Motor neuron (in vitro differentiated cells): ENCODE results near the gene OR51B5. TPM values are rescaled to one million over a fixed set of nuclear protein-coding genes. Genes with fewer than 3 reads are reported as not detected.
A peak's percentile ranks its signal among the peaks of the same experiment; 100 is the strongest.
"Not testable (repeated sequence)": the region's sequence is repeated elsewhere in the genome, so short reads cannot be mapped to it uniquely, and the experiment has no call there.

Source experiments
- ATAC-seq, 8 experiments: fragments of 200-7000 bp; cut with Tn5 transposase; replicated peaks in 6 of 8; 2 replicates each; pipeline ENCODE4 v1.8.0; 2021; ENCODE audit warnings: mild to moderate bottlenecking in 8 of 8, moderate library complexity in 8 of 8
- H3K27ac ChIP-seq, 2 donors: fragments of 250-450 bp; sonication (Bioruptor Pico); 2 replicates each; pipeline ENCODE4 v1.9.0; 2021; ENCODE audit warnings: antibody characterized with exemption in 2 of 2, mild to moderate bottlenecking in 2 of 2, moderate library complexity in 1 of 2
- H3K4me1 ChIP-seq, 2 donors: fragments of 250-450 bp; sonication (Bioruptor Pico); replicated peaks in 1 of 2; 2 replicates each; pipeline ENCODE4 v1.6.1; 2021; ENCODE audit warnings: antibody characterized with exemption in 2 of 2, mild to moderate bottlenecking in 2 of 2, moderate library complexity in 1 of 2
- H3K4me3 ChIP-seq, 5 donors: fragments of 250-450 bp; sonication (Bioruptor Pico); 2 replicates each; pipeline ENCODE4 v1.9.0; 2021; ENCODE audit warnings: antibody characterized with exemption in 5 of 5, mild to moderate bottlenecking in 5 of 5, moderate library complexity in 4 of 5
- WGBS, 10 experiments: fragments of 450-650 bp; shearing (Covaris generic); methylation state at CpG; one replicate each; pipeline ENCODE4 v1.0.0; 2022; 5-methylcytosine and 5-hydroxymethylcytosine counted together
- in situ Hi-C, 9 experiments: fragments of 400-800 bp; cut with MboI; loops; one replicate each; pipeline ENCODE4 v1.15.0; 2021; ENCODE audit warnings: low sequenced_read_pairs in 9 of 9, low pct_unique_long_range_greater_than_20kb in 2 of 9; ENCODE audit not compliant: unreplicated experiment in 9 of 9
- total RNA-seq, 8 experiments: library from RNA; unstranded; fragments of 300-600 nt; gene quantifications; 2 replicates each; pipeline versions ENCODE4 v1.2.3 to v1.2.4, GENCODE V29; 2022

OR51B5 gene, protein sequence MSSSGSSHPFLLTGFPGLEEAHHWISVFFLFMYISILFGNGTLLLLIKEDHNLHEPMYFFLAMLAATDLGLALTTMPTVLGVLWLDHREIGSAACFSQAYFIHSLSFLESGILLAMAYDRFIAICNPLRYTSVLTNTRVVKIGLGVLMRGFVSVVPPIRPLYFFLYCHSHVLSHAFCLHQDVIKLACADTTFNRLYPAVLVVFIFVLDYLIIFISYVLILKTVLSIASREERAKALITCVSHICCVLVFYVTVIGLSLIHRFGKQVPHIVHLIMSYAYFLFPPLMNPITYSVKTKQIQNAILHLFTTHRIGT
- total RNA-seq = under 1 TPM in 6 of 8 experiments, not detected in 2; 0.25 to 0.92 (median 0.51) TPM

DNA sequence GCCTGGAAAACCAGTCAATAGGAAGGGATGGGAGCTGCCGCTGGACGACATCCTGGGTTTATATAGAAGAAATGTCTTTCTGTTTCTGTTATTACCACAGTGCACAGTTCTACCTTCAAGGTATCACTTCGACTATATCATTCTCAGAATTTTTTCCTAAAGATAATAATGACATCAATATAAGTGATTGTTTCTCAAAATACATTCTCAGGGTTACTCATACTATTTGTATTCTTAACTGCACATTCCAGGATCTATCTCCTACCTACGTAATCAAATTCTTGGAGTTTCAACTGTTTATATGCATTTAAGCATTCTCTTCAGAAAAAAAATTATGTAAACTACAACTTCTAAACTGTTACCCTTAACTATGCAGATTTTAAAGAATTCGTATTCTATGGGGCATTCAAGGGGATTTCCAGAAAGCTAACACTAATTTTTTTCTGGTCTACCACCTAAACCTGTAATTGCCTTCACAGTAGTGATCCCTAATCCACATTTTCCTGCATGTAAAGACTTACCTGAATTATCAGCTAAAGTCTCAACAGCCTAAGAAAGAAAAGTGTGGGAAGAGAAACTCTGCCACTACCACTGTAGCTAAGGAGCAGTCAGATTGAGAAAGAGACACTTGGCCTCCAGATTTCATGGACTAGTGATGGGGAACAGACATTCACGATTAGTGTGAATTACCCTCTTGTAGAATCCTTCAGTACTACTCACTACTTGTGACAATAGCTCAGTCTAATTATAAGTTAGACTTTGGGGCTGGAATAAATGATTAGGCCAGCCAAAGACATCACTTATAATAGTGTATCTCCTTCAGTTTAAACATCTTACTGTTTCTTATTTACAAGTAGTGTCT lies at the start of gene OR51B5:
Gene OR51B5 (minus strand): TSS at position 51 of the 862 bp plus-strand sequence. CDS start 0 bp downstream, at position 51.
- in situ Hi-C loops = no loop called here
- H3K4me3 ChIP-seq = no peak within 1 kb of the TSS
- no peaks in the 10 kb centered on the region for H3K4me1 ChIP-seq
- no peak within 1 kb of the TSS for H3K27ac ChIP-seq
- 48 to 93% (median 63%) methylated on average over 1 to 6 of the region's 6 CpGs for WGBS, 10 experiments
- peak in 1 of 8 experiments; percentile 28 for ATAC-seq

DNA sequence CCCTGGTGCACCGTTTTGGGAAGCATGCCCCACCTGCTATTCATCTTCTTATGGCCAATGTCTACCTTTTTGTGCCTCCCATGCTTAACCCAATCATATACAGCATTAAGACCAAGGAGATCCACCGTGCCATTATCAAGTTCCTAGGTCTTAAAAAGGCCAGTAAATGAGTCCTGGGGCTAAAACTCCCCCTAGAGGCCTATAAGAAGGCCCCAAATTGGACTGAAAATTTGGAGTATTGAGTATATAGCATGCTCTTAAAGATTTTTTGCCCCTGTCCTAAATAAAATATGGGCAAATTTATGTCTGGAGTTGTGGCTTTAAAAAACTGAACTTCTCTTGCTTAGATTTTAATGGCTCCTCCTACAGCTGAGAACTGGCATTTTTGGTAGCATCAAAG lies 46.9 kb upstream of the OR51B5 start:
- H3K4me1 ChIP-seq = no peaks in the 10 kb centered on the region
- no peak for ATAC-seq
- H3K4me3 ChIP-seq = no peak overlapping the region
- H3K27ac ChIP-seq = no peak overlapping the region
- 31 to 100% (median 60%) methylated on average over 1 to 2 of the region's 2 CpGs; no CpG with 5 or more reads in 3 of the 10 experiments for WGBS, 10 experiments
- in situ Hi-C loops = no loop called here

DNA sequence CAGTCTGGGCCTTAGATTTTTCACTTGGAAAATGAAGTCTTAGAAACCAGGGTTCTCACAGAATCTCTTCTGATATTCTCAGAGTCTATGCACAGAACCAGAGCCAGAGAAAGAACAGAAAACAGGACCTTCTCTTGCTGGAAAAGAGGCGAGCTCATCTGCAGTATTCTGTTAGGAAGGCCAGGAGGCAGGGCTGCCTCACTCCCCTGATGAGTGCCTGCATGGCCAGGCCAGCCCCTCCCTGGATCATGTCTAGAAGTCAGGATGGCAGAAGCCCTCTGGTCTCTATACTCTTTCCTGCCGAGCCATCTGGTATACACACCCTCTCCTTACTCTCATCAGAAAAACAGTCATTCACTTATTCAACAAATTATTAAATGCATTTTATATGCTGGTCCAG lies 41.0 kb upstream of the OR51B5 start:
- Histone ChIP-seq H3K4me1 (no peaks in the 10 kb centered on the region), H3K27ac (no peak overlapping the region), H3K4me3 (no peak overlapping the region)
- in situ Hi-C loops = no loop called here
- peak in 1 of 8 experiments; percentile 20 for ATAC-seq
- 0 to 86% (median 78%) methylated on average over 1 to 2 of the region's 2 CpGs; no CpG with 5 or more reads in 5 of the 10 experiments for WGBS, 10 experiments

DNA sequence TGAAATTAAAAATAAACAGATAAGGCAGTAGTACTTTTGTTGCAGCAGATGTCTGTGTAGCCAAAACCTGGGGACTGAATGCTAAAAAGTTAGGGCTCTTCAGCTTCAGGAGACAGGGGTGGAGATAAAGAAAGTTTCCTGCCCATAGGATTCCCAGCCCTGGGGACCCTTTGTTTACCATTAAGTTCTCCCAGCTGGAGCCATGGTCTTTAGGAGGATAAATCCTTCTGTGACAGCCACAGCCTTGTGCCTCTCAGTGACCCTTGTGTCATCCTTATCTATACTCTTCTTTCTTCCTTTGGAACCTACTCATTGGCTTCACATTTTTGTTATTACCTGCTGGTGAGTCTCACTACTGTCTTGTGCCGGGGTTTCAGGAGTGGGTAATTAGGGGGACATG lies 40.3 kb upstream of the OR51B5 start, which contains the start of gene OR51M1:
Gene OR51M1 (plus strand): TSS at position 237 of the 400 bp plus-strand sequence. CDS start 5,587 bp downstream, outside the sequence.
- no peaks in the 10 kb centered on the region for H3K4me1 ChIP-seq
- ATAC-seq = no peak
- WGBS, 10 experiments = 14 to 80% (median 50%) methylated on average over 1 of the region's 1 CpG; no CpG with 5 or more reads in 5 of the 10 experiments
- H3K4me3 ChIP-seq = no peak within 1 kb of the TSS
- in situ Hi-C loops = no loop called here
- no peak within 1 kb of the TSS for H3K27ac ChIP-seq

DNA sequence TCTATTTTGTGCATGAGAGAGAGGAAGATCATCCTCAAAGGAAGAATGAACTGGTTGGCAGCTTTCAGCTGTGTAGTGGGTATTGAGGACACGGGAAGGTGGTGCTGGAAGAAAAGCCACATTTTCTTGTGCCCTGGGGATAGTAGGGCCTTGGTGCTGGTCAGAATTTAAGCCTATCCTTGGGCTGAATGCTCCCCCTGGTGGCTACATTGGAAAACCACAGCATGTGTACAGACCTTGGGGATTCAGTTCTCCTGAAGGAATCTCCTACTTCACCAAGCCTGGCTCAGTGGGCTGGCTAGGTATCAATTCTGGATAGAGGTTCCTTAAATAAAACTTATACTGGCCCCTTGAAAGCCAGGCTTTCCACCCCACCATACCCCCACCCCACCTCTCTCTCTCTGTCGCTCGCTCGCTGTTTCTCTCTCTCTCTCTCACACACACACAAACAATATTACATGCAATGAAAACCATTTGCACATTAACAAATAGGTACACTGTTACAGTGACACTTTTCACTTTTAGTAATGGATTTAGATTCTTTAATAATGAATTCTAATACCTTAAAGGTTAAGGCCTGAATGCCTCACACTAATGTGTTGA lies 37.5 kb upstream of the OR51B5 start:
- 0 to 65% (median 14%) methylated on average over 1 to 4 of the region's 4 CpGs; no CpG with 5 or more reads in 5 of the 10 experiments for WGBS, 10 experiments
- no peaks in the 10 kb centered on the region for H3K4me1 ChIP-seq
- no peak overlapping the region for H3K27ac ChIP-seq
- peak; percentile 67 to 99 (median 83) for ATAC-seq
- in situ Hi-C loops = no loop called here
- no peak overlapping the region for H3K4me3 ChIP-seq

DNA sequence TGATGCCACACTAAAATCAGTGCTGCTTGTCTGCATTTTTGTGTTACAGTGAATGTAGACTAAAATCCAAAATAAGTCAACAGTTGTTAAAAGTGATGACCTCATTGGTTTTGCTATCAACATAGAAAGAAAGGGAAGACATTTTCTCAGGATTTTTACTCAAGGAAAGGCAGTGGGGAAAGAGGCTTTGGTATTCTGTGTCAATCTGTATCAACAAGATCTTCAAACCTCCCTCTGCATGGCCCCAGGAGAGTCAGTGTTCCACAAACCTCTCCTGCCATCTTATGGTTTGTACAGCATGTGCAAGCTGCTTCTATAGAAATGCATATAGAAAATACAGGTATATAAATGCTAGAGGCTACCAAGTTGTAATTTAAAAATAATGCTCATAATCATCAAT lies 26.5 kb upstream of the OR51B5 start:
- no peak overlapping the region for H3K4me3 ChIP-seq
- ATAC-seq = peak in 4 of 8 experiments; percentile 38 to 74 (median 56)
- H3K27ac ChIP-seq = no peak overlapping the region
- in situ Hi-C loops = loop anchor here in 1 of 9 experiments (25.0 kb wide), 1 partner anchor 157 kb away; the partner anchor contains the start of gene OR51V1
- no peaks in the 10 kb centered on the region for H3K4me1 ChIP-seq

DNA sequence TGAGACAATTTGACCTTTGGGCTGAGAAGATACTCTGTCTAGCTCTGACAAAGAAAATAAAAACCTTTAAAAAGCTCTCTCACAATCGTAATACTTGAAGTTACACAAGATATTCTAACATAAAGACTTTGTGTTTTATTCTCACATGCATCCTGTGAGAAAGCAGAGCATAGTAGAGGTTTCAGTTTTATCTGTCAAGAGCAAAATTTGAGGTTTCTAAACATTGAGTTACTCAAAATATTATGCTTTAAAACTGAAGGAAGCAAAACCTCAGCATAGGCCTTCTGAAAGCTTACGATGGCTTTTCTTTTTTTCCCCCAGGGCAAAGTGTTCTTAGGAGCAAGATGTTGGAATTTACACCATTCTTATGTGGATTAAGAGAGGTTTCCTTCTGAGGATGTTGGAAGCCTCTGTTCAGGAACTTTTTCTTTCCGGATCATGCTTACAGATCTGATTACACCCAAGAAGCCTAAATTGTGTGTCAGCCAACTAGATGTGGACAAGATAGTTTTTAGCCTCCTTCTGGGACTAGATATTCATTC lies 25.2 kb upstream of the OR51B5 start:
- no peak overlapping the region for H3K27ac ChIP-seq
- 27 to 100% (median 56%) methylated on average over 1 to 3 of the region's 3 CpGs for WGBS, 10 experiments

DNA sequence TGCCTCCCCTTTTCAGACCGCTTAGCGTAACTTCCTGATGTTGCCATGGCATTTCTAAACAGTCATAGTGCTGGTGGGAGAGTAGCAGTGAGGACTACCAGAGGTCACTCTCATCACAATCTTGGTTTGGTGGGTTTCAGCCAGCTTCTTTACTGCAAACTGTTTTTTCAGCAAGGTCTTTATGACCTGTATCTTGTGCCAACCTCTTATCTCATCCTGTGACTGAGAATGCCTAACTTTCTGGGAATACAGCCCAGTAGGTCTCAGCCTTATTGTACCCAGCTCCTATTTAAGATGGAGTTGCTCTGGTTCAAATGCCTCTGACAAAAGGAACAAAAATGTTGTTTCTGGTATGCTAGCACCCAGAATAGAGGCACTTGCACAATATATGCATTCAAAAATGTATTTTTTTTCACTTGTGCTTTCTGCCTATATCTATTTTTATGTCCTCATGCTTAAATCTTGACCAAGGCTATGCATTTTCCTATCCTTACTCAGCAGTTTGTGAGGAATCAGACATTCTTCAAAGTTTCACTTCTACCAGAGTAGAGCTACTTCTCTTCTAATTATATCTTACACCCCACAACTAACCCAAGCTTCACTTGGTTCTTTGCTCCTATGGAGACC lies 24.2 kb upstream of the OR51B5 start:
- Histone ChIP-seq H3K4me1 (no peaks in the 10 kb centered on the region), H3K27ac (no peak overlapping the region), H3K4me3 (no peak overlapping the region)
- ATAC-seq = peak in 2 of 8 experiments; percentile 56 to 66
- in situ Hi-C loops = loop anchor here in 1 of 9 experiments (25.0 kb wide), 1 partner anchor 155 kb away; the partner anchor contains the start of gene OR51V1
- 40 to 80% (median 43%) methylated on average over 1 to 2 of the region's 2 CpGs; no CpG with 5 or more reads in 5 of the 10 experiments for WGBS, 10 experiments

More for the DNA sequence above, 25.2 kb upstream of the OR51B5 start:
- H3K4me1 ChIP-seq = no peaks in the 10 kb centered on the region
- no peak overlapping the region for H3K4me3 ChIP-seq
- in situ Hi-C loops = loop anchor here in 1 of 9 experiments (25.0 kb wide), 1 partner anchor 156 kb away; the partner anchor contains the start of gene OR51V1
- ATAC-seq = no peak

DNA sequence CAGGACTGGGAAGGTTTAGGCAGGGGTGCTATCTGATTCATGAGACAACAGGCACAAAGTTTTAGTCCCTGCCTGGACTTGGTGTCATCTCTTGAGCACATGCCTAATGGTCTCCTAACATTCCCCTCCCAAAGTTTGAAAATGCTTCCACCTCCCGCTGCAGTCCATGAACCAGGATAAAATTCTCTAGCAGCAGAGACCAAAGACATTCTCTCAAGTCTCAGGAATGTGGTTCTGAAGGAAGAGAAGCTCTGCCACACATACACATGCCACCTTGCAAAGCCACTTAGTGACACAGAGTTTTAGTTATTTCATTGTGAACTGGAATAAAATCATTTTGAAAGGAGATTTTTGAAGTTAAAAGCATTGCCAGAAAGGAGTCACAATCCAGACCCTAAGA lies 23.5 kb upstream of the OR51B5 start:
- in situ Hi-C loops = loop anchor here in 1 of 9 experiments (25.0 kb wide), 1 partner anchor 155 kb away; the partner anchor contains the start of gene OR51V1
- Histone ChIP-seq H3K27ac (no peak overlapping the region), H3K4me3 (no peak overlapping the region), H3K4me1 (no peaks in the 10 kb centered on the region)
- no peak for ATAC-seq
- 20 to 80% (median 44%) methylated on average over 1 of the region's 1 CpG; no CpG with 5 or more reads in 4 of the 10 experiments for WGBS, 10 experiments

DNA sequence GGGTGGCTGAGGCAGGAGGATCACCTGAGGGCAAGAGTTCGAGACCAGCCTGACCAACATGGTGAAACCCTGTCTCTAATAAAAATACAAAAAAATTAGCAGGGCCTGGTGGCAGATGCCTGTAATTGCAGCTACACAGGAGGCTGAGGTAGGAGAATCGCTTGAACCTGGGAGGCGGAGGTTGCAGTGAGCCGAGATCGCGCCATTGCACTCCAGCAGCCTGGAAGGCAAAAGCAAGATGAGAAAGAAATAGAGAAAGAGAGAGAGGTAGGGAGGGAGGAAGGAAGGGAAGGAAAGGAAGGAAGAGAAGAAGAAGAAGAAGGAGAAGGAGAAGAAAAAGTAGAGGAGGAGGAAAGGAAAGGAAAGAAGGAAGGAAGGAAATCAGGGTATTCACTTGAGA lies 23.0 kb upstream of the OR51B5 start:
- H3K27ac ChIP-seq, H3K4me1 ChIP-seq, ATAC-seq, H3K4me3 ChIP-seq: not testable (repeated sequence)
- WGBS, 10 experiments = 70 to 91% (median 78%) methylated on average over 4 to 6 of the region's 6 CpGs; no CpG with 5 or more reads in 1 of the 10 experiments
- in situ Hi-C loops = loop anchor here in 1 of 9 experiments (25.0 kb wide), 1 partner anchor 154 kb away; the partner anchor contains the start of gene OR51V1

DNA sequence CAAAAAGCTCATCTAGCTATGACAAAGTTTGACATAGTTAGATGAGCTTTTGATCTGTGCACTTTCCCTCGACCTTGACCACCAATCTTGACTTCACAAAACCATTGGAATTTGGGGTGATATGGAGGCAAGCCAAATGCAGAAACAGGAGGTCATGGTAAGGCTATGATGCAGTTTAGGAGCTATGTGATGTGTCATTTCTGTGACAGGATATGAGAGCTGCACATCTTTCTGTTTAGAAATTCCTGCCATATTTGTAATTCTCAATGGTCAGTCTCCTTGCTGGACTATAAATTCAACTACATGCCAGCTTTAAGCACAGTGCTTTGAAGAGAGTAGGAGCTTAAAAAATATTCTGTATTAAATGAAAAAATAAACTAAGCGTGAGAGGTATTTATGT lies 20.9 kb upstream of the OR51B5 start:
- Histone ChIP-seq H3K4me3 (no peak overlapping the region), H3K4me1 (no peaks in the 10 kb centered on the region), H3K27ac (no peak overlapping the region)
- 0 to 44% (median 20%) methylated on average over 1 of the region's 2 CpGs; no CpG with 5 or more reads in 6 of the 10 experiments for WGBS, 10 experiments
- in situ Hi-C loops = loop anchor here in 1 of 9 experiments (25.0 kb wide), 1 partner anchor 152 kb away; the partner anchor contains the start of gene OR51V1
- ATAC-seq = no peak

DNA sequence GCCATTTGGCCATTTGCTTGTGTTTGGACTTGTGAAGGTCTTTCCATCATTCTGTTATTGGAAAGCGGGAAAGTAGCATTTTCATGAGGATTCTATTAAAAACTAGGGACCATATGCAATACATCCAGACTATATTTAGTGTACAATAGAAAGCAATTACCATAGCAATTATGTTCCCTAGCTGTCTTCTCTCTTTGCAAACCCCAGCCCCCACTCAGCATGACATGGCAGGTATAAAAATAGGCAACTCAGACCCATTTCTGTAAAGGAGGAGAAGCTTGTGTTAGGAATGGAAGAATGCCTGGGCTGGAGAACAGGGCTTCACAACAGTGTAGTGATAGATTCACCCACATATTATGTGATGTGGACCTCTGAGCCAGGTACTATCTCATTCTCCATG lies 20.4 kb upstream of the OR51B5 start:
- no peak for ATAC-seq
- Histone ChIP-seq H3K4me1 (no peaks in the 10 kb centered on the region), H3K4me3 (no peak overlapping the region), H3K27ac (no peak overlapping the region)
- in situ Hi-C loops = loop anchor here in 1 of 9 experiments (25.0 kb wide), 1 partner anchor 151 kb away; the partner anchor contains the start of gene OR51V1
- 57 to 100% (median 85%) methylated on average over 1 of the region's 1 CpG; no CpG with 5 or more reads in 2 of the 10 experiments for WGBS, 10 experiments
